Kidney (tissue), 14 donors: ENCODE data around the gene TAS1R3. TPM values are rescaled to one million over a fixed set of nuclear protein-coding genes. Genes with fewer than 3 reads are reported as not detected.

ENCODE experiments used
- DNase-seq, 5 donors: peaks; one replicate each; pipeline ENCODE4 v3.0.0-alpha.2; 2013 to 2020
- FAIRE-seq: peaks from 2 replicates; lab custom pipeline; 2012; peaks lifted over from hg19 to GRCh38; lab: Jason Lieb, UNC
- H3K27ac ChIP-seq, 2 donors: one replicate each; pipeline ENCODE4 v1.7.0; 2013; ENCODE audit warnings: low read depth in 2 of 2, low read length in 2 of 2, inconsistent platforms in 1 of 2
- H3K27me3 ChIP-seq: one replicate; pipeline ENCODE4 v1.7.1; 2013; ENCODE audit warnings: low read length, inconsistent platforms; ENCODE audit not compliant: control insufficient read depth, insufficient read depth
- H3K36me3 ChIP-seq, 3 donors: one replicate each; pipeline versions ENCODE4 v1.7.0 to v1.7.1; 2013; ENCODE audit warnings: low read length in 3 of 3, control low read depth in 1 of 3, inconsistent platforms in 1 of 3; ENCODE audit not compliant: insufficient read depth in 3 of 3, control insufficient read depth in 2 of 3
- H3K4me1 ChIP-seq, 3 donors: one replicate each; pipeline versions ENCODE4 v1.7.0 to v1.7.1; 2013; ENCODE audit warnings: low read length in 3 of 3, inconsistent platforms in 1 of 3, low read depth in 1 of 3; ENCODE audit not compliant: control insufficient read depth in 2 of 3, insufficient read depth in 2 of 3
- H3K4me3 ChIP-seq, 3 donors: one replicate each; pipeline versions ENCODE4 v1.7.0 to v1.8.1; 2013; ENCODE audit warnings: low read length in 3 of 3, control low read depth in 1 of 3, inconsistent platforms in 1 of 3
- H3K9ac ChIP-seq, 3 donors: one replicate each; pipeline versions ENCODE4 v1.7.0 to v1.7.1; 2013; ENCODE audit warnings: low read length in 3 of 3, control low read depth in 1 of 3, inconsistent platforms in 1 of 3
- H3K9me3 ChIP-seq, 3 donors: one replicate each; pipeline versions ENCODE4 v1.7.0 to v1.7.1; 2013; ENCODE audit warnings: low read length in 3 of 3, control low read depth in 1 of 3, inconsistent platforms in 1 of 3; ENCODE audit not compliant: control insufficient read depth in 2 of 3, insufficient read depth in 1 of 3
- intact Hi-C: fragments of 100-400 bp; cut with DNase I; formaldehyde crosslinking; loops from one replicate; pipeline ENCODE4 v1.11.1; 2022
- polyA plus RNA-seq: library from polyadenylated mRNA; stranded (reverse); fragments of 350-450 nt; fragmentation: Illumina TruSeq; extraction: RNeasy Lipid Tissue Mini Kit (QIAGEN cat#74804); gene quantifications from one replicate; pipeline ENCODE4 v1.2.3, GENCODE V29; 2014; ENCODE audit warnings: low read depth, low replicate concordance; ENCODE audit not compliant: insufficient read depth
- total RNA-seq: library from RNA; stranded (reverse); fragmentation: NEBNext Ultra II Directional; extraction: Animal tissue kit (Norgen Biotek cat#: 25700); gene quantifications from one replicate; pipeline ENCODE4 v1.2.1, GENCODE V29; 2021
- TF ChIP-seq, protein P1 (sequence below): IDR thresholded peaks from 3 replicates; pipeline ENCODE4 v1.5.1; 2012; ENCODE audit warnings: mild to moderate bottlenecking, moderate library complexity, borderline replicate concordance; ENCODE audit not compliant: insufficient read depth; ENCODE audit errors: extremely low read depth
- donor health status: control.
- donor health status: control.
- donor health status: control.
- donor health status: control.
- donor health status: control.
- donor health status: DM: yes; HTN: yes; CAD: no.
- donor health status: Normal renal cell carcinoma (clear cell type).

The TAS1R3 gene
- total and polyA plus RNA-seq, 2 donors from 2014 or later: 0.15 to 1.3 TPM

- intact Hi-C loops: no loop called here
- DNase-seq: peak; percentile 76 to 93 (median 90)
- Histone ChIP-seq H3K4me1 (peaks cover 0 to 21% (median 2%) of the 10 kb centered on the region in 3 donors), H3K4me3 (peak within 1 kb of the TSS in 2 of 3 donors; percentile 55 to 57), H3K9ac (peak within 1 kb of the TSS; percentile 11 to 26 (median 24)), H3K27me3 (no peaks in the 10 kb centered on the region), H3K9me3 (no peaks in the 10 kb centered on the region), H3K36me3 (no peaks in the 10 kb centered on the region), H3K27ac (peak within 1 kb of the TSS; percentile 69 to 83)
- FAIRE-seq: no peak
- TF ChIP-seq, protein P1, sequence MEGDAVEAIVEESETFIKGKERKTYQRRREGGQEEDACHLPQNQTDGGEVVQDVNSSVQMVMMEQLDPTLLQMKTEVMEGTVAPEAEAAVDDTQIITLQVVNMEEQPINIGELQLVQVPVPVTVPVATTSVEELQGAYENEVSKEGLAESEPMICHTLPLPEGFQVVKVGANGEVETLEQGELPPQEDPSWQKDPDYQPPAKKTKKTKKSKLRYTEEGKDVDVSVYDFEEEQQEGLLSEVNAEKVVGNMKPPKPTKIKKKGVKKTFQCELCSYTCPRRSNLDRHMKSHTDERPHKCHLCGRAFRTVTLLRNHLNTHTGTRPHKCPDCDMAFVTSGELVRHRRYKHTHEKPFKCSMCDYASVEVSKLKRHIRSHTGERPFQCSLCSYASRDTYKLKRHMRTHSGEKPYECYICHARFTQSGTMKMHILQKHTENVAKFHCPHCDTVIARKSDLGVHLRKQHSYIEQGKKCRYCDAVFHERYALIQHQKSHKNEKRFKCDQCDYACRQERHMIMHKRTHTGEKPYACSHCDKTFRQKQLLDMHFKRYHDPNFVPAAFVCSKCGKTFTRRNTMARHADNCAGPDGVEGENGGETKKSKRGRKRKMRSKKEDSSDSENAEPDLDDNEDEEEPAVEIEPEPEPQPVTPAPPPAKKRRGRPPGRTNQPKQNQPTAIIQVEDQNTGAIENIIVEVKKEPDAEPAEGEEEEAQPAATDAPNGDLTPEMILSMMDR: no peak
Measured at GRCh38 chr1:1358433-1359271, 27.6 kb downstream of the TAS1R3 start, which contains the start of gene MXRA8. Gene MXRA8, minus strand, starts transcription at chr1:1358555. Its CDS starts 51 bp downstream, at chr1:1358504.

DNA sequence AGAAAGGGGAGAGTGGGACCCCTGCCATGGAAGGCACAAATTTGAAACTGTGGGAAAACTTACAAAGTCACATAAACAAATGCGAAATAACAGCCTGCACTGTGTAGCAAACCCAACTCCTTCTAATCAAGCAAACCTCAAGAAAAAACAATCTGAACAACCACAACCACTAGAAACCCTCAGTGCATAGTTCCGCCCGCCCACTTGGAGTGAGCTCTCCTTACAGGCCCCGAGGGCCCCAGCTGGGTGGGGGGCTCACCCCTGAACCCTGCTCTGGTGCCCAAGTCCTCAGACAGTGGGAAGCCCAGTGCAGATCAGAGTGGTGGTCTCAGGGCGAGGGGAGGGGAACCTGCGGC is 28.2 kb downstream of the TAS1R3 start:
- H3K9me3 ChIP-seq: no peaks in the 10 kb centered on the region
- TF ChIP-seq, protein P1: no peak
- intact Hi-C loops: no loop called here
- no peak overlapping the region for H3K4me3 ChIP-seq
- FAIRE-seq (no peak), DNase-seq (peak in 1 of 5 donors; percentile 48)
- peak overlapping the region in 1 of 2 donors; percentile 23 for H3K27ac ChIP-seq
- no peak overlapping the region for H3K9ac ChIP-seq
- H3K4me1 ChIP-seq: peaks cover 0 to 21% (median 2%) of the 10 kb centered on the region in 3 donors
- H3K27me3 ChIP-seq: no peaks in the 10 kb centered on the region
- no peaks in the 10 kb centered on the region for H3K36me3 ChIP-seq

DNA sequence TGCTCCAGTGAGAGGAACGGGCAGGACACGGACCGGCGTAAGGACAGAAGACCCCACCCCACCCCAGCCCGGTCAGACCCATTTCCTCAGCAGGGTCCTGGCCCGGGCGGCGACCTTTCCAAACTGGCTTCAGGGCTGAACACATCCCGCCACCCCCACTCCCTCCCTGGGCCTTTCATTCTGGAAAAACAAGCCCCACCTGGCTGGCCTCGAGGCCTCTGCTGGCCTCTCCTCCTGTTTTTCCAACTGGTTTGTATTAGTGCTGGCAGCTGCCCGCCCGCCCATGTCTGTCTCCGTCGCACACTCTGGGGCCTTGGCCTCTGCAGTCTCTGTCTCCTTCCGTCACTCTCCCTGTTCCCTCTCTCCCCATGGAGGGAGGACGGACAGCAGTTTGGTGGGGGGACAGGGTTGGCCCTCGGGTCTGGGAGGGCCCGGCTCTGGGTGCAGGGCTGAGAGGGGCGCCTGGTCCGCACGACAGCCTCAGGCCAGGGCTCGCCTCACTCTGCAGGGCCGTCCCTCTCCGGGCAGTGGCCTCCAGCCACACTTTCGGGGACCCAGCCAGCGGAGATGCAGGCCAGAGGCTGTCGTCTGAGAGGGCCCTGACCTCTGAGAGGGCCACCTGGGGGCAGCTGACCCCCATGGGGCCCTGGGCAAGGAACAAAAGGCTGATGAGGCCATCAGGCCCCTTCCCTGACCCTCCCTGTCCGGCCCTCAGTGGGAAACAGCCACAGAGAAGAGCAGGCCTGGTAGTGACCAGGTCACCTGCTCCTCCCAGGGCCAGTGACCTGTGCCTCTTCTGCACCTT is 28.8 kb downstream of the TAS1R3 start:
- Histone ChIP-seq H3K4me1 (peaks cover 0 to 21% (median 2%) of the 10 kb centered on the region in 3 donors), H3K9me3 (no peaks in the 10 kb centered on the region), H3K9ac (no peak overlapping the region), H3K4me3 (no peak overlapping the region), H3K27ac (peak overlapping the region; percentile 23 to 32), H3K27me3 (no peaks in the 10 kb centered on the region), H3K36me3 (no peaks in the 10 kb centered on the region)
- TF ChIP-seq, protein P1: no peak
- no peak for FAIRE-seq
- intact Hi-C loops: no loop called here
- peak; percentile 79 to 88 (median 81) for DNase-seq
